ENCODE measurements around the gene ECHS1.

GRCh38 chr10:133397938-133398337, 24.8 kb upstream of the ECHS1 start:
- TF ChIP-seq, protein P1, sequence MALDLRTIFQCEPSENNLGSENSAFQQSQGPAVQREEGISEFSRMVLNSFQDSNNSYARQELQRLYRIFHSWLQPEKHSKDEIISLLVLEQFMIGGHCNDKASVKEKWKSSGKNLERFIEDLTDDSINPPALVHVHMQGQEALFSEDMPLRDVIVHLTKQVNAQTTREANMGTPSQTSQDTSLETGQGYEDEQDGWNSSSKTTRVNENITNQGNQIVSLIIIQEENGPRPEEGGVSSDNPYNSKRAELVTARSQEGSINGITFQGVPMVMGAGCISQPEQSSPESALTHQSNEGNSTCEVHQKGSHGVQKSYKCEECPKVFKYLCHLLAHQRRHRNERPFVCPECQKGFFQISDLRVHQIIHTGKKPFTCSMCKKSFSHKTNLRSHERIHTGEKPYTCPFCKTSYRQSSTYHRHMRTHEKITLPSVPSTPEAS (tag by site-specific recombination; IDR thresholded peaks at IDR 0.05), result no peak
- no peak for TF ChIP-seq ZEB2 (tag by site-specific recombination; IDR thresholded peaks at IDR 0.05)
- no peak for TF ChIP-seq ZNF155 (tag by site-specific recombination; IDR thresholded peaks at IDR 0.05)
- no peak for TF ChIP-seq ZIC2 (tag by site-specific recombination; IDR thresholded peaks at IDR 0.05)
- TF ChIP-seq, protein P2, sequence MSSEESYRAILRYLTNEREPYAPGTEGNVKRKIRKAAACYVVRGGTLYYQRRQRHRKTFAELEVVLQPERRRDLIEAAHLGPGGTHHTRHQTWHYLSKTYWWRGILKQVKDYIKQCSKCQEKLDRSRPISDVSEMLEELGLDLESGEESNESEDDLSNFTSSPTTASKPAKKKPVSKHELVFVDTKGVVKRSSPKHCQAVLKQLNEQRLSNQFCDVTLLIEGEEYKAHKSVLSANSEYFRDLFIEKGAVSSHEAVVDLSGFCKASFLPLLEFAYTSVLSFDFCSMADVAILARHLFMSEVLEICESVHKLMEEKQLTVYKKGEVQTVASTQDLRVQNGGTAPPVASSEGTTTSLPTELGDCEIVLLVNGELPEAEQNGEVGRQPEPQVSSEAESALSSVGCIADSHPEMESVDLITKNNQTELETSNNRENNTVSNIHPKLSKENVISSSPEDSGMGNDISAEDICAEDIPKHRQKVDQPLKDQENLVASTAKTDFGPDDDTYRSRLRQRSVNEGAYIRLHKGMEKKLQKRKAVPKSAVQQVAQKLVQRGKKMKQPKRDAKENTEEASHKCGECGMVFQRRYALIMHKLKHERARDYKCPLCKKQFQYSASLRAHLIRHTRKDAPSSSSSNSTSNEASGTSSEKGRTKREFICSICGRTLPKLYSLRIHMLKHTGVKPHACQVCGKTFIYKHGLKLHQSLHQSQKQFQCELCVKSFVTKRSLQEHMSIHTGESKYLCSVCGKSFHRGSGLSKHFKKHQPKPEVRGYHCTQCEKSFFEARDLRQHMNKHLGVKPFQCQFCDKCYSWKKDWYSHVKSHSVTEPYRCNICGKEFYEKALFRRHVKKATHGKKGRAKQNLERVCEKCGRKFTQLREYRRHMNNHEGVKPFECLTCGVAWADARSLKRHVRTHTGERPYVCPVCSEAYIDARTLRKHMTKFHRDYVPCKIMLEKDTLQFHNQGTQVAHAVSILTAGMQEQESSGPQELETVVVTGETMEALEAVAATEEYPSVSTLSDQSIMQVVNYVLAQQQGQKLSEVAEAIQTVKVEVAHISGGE (tag by site-specific recombination; conservative IDR thresholded peaks at IDR 0.05; ENCODE audit: low read depth), result no peak
- TF ChIP-seq, protein P3, sequence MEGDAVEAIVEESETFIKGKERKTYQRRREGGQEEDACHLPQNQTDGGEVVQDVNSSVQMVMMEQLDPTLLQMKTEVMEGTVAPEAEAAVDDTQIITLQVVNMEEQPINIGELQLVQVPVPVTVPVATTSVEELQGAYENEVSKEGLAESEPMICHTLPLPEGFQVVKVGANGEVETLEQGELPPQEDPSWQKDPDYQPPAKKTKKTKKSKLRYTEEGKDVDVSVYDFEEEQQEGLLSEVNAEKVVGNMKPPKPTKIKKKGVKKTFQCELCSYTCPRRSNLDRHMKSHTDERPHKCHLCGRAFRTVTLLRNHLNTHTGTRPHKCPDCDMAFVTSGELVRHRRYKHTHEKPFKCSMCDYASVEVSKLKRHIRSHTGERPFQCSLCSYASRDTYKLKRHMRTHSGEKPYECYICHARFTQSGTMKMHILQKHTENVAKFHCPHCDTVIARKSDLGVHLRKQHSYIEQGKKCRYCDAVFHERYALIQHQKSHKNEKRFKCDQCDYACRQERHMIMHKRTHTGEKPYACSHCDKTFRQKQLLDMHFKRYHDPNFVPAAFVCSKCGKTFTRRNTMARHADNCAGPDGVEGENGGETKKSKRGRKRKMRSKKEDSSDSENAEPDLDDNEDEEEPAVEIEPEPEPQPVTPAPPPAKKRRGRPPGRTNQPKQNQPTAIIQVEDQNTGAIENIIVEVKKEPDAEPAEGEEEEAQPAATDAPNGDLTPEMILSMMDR (tag by site-specific recombination; IDR thresholded peaks at IDR 0.05), result no peak
- TF ChIP-seq ZNF24 (tag by site-specific recombination; IDR thresholded peaks at IDR 0.05), result no peak
- no peak for TF ChIP-seq ZSCAN16 (tag by site-specific recombination; IDR thresholded peaks at IDR 0.05)
- no peak for TF ChIP-seq EGR2 (tag by site-specific recombination; IDR thresholded peaks at IDR 0.05; ENCODE audit: low read depth)
- no peak for TF ChIP-seq MYNN (tag by site-specific recombination; IDR thresholded peaks at IDR 0.05; ENCODE audit: borderline replicate concordance)
- TF ChIP-seq ZNF341 (tag by site-specific recombination; IDR thresholded peaks at IDR 0.05; ENCODE audit: low read depth), result no peak
- no peak for TF ChIP-seq REPIN1 (tag by site-specific recombination; IDR thresholded peaks at IDR 0.05; ENCODE audit: low read depth)
- TF ChIP-seq ZNF280D (tag by site-specific recombination; IDR thresholded peaks at IDR 0.05), result no peak
